Spleen (tissue), 7 donors: ENCODE measurements around the gene SPDEF.

Experiments
- POLR2A ChIP-seq, 3 donors: fragments of 450-650 bp; IDR thresholded peaks; one replicate each; pipeline ENCODE4 v1.5.1; 2017; ENCODE audit warnings: antibody characterized with exemption in 3 of 3, mild to moderate bottlenecking in 1 of 3
- POLR2AphosphoS5 ChIP-seq, 3 donors: sonication (generic); formaldehyde crosslinking; IDR thresholded peaks; one replicate each; pipeline ENCODE4 v1.5.1; 2017; ENCODE audit warnings: antibody characterized with exemption in 3 of 3
- TF ChIP-seq, protein P1 (sequence below), 11 experiments: fragments of 200-600 bp in 7 of 11; fragments of 450-650 bp in 4 of 11; sonication (generic) in 4 of 11; IDR thresholded peaks in 8 of 11; conservative IDR thresholded peaks in 3 of 11; 1 replicate in 7 of 11; 2 replicates in 4 of 11; pipeline versions ENCODE4 v1.4.0 to v1.8.0; 2016 to 2021; ENCODE audit warnings: antibody characterized with exemption in 11 of 11, inconsistent platforms in 4 of 11, mild to moderate bottlenecking in 1 of 11
- donor health status: DM: no; HTN: no; CAD: no; lungs with moderate emphysema.
- donor health status: DM: no; HTN: no; CAD: no.
- donor health status: DM: no; HTN: no; CAD: no.

DNA sequence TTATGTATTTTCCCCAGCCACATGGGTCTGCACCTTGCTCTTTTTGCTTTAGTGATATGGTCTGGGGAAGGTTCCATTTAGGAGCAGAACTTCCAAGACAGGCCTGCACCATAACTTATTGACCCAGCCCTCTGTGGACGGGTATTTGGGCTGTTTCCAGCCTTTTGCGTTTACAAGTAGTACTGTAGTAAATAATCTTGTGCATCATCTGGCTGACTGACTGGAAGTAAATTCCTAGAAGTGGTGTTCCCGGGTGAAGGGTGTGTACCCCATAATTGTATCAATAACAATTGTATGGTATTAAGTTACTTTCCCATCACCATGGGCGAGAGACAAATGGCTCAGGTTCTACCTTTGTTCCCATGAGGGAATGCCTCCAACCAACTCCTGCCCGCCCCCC, 31.6 kb downstream of the SPDEF start:
- TF ChIP-seq, protein P1, sequence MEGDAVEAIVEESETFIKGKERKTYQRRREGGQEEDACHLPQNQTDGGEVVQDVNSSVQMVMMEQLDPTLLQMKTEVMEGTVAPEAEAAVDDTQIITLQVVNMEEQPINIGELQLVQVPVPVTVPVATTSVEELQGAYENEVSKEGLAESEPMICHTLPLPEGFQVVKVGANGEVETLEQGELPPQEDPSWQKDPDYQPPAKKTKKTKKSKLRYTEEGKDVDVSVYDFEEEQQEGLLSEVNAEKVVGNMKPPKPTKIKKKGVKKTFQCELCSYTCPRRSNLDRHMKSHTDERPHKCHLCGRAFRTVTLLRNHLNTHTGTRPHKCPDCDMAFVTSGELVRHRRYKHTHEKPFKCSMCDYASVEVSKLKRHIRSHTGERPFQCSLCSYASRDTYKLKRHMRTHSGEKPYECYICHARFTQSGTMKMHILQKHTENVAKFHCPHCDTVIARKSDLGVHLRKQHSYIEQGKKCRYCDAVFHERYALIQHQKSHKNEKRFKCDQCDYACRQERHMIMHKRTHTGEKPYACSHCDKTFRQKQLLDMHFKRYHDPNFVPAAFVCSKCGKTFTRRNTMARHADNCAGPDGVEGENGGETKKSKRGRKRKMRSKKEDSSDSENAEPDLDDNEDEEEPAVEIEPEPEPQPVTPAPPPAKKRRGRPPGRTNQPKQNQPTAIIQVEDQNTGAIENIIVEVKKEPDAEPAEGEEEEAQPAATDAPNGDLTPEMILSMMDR (IDR thresholded peaks at IDR 0.05 in 8 of 11, conservative IDR thresholded peaks at IDR 0.05 in 3 of 11): no peak
- no peak for TF ChIP-seq POLR2A (IDR thresholded peaks at IDR 0.05)
- TF ChIP-seq POLR2AphosphoS5 (IDR thresholded peaks at IDR 0.05): no peak
